ENCODE data around the gene NUTF2.

NUTF2 gene

GRCh38 chr16:67893743-67894399 lies 47.1 kb downstream of the NUTF2 start:
- no peak for DNase-seq (ENCODE audit: extremely low read depth, low read depth)
- no peak for TF ChIP-seq CTCF (IDR thresholded peaks at IDR 0.05; ENCODE audit: low read depth, low read length)

GRCh38 chr16:67897231-67897630 lies 50.5 kb downstream of the NUTF2 start:
- DNase-seq (ENCODE audit: extremely low read depth, low read depth) = no peak
- TF ChIP-seq CTCF (IDR thresholded peaks at IDR 0.05; ENCODE audit: low read depth, low read length) = no peak

- no peak for TF ChIP-seq CTCF (IDR thresholded peaks at IDR 0.05; ENCODE audit: low read depth, low read length)
- no peak for DNase-seq (ENCODE audit: extremely low read depth, low read depth)
Measured at GRCh38 chr16:67901734-67902133, 55.0 kb downstream of the NUTF2 start.

- TF ChIP-seq CTCF (IDR thresholded peaks at IDR 0.05; ENCODE audit: low read depth, low read length) = no peak
- DNase-seq (ENCODE audit: extremely low read depth, low read depth) = no peak
Measured at GRCh38 chr16:67902831-67903230, 56.1 kb downstream of the NUTF2 start.

GRCh38 chr16:67907397-67908180 lies 60.9 kb downstream of the NUTF2 start:
- no peak for TF ChIP-seq CTCF (IDR thresholded peaks at IDR 0.05; ENCODE audit: low read depth, low read length)
- no peak for DNase-seq (ENCODE audit: extremely low read depth, low read depth)

GRCh38 chr16:67909056-67909742 lies 62.5 kb downstream of the NUTF2 start:
- DNase-seq (ENCODE audit: extremely low read depth, low read depth) = no peak
- TF ChIP-seq CTCF (IDR thresholded peaks at IDR 0.05; ENCODE audit: low read depth, low read length) = no peak

- no peak for TF ChIP-seq CTCF (IDR thresholded peaks at IDR 0.05; ENCODE audit: low read depth, low read length)
- peak; percentile 42 for DNase-seq (ENCODE audit: extremely low read depth, low read depth)
Measured at GRCh38 chr16:67910158-67910557, 63.4 kb downstream of the NUTF2 start.
